Keratinocyte (primary cell): Measurements from ENCODE around the gene SHC3. TPM values are rescaled to one million over a fixed set of nuclear protein-coding genes. Genes with fewer than 3 reads are reported as not detected.

ENCODE experiments used
- DNase-seq: peaks from one replicate; pipeline ENCODE4 v3.0.0-alpha.2; 2011; ENCODE audit warnings: low read depth, missing footprints, low spot score
- FAIRE-seq: peaks from 2 replicates; lab custom pipeline; 2011; peaks lifted over from hg19 to GRCh38; lab: Jason Lieb, UNC
- H2AFZ ChIP-seq: 2 replicates; pipeline ENCODE4 v1.6.0; 2012; ENCODE audit warnings: low read length, control low read depth, inconsistent platforms; ENCODE audit not compliant: control insufficient read depth
- H3K27ac ChIP-seq: 2 replicates; pipeline ENCODE4 v1.5.1; 2011; ENCODE audit warnings: low read length; ENCODE audit not compliant: control insufficient read depth, insufficient read depth
- H3K27me3 ChIP-seq: 3 replicates; pipeline ENCODE4 v1.6.0; 2011; ENCODE audit warnings: low read length; ENCODE audit not compliant: control insufficient read depth, insufficient read depth; ENCODE audit errors: extremely low read depth
- H3K36me3 ChIP-seq, 2 experiments: 2 replicates in 1 of 2; 3 replicates in 1 of 2; pipeline ENCODE4 v1.5.1; 2011; ENCODE audit warnings: low read length in 2 of 2, mild to moderate bottlenecking in 1 of 2; ENCODE audit not compliant: control insufficient read depth in 2 of 2, insufficient read depth in 2 of 2; ENCODE audit errors: extremely low read depth in 1 of 2
- H3K4me1 ChIP-seq: 3 replicates; pipeline ENCODE4 v1.5.1; 2011; ENCODE audit warnings: low read length; ENCODE audit not compliant: control insufficient read depth, insufficient read depth; ENCODE audit errors: extremely low read depth
- H3K4me2 ChIP-seq: 3 replicates; pipeline ENCODE4 v1.6.0; 2011; ENCODE audit warnings: low read depth, low read length; ENCODE audit not compliant: control insufficient read depth, insufficient read depth; ENCODE audit errors: extremely low read depth
- H3K4me3 ChIP-seq, 3 experiments: fragments of 200-600 bp in 1 of 3; sonication (generic) in 1 of 3; 2 replicates in 2 of 3; 3 replicates in 1 of 3; pipeline ENCODE4 v1.5.1; 2011 to 2016; ENCODE audit warnings: low read length in 3 of 3, mild to moderate bottlenecking in 3 of 3, control low read depth in 2 of 3, inconsistent platforms in 1 of 3, low read depth in 1 of 3, mixed read lengths in 1 of 3, mixed run types in 1 of 3, moderate library complexity in 1 of 3; ENCODE audit not compliant: control insufficient read depth in 2 of 3, insufficient read depth in 2 of 3; ENCODE audit errors: extremely low read depth in 1 of 3
- H3K79me2 ChIP-seq: 2 replicates; pipeline ENCODE4 v1.6.0; 2012; ENCODE audit warnings: low read length; ENCODE audit not compliant: control insufficient read depth, insufficient read depth
- H3K9ac ChIP-seq: 3 replicates; pipeline ENCODE4 v1.6.0; 2011; ENCODE audit warnings: low read length; ENCODE audit not compliant: control insufficient read depth, insufficient read depth; ENCODE audit errors: extremely low read depth
- H3K9me1 ChIP-seq: 3 replicates; pipeline ENCODE4 v1.6.0; 2011; ENCODE audit warnings: low read length; ENCODE audit not compliant: control insufficient read depth, insufficient read depth; ENCODE audit errors: extremely low read depth
- H3K9me3 ChIP-seq: 2 replicates; pipeline ENCODE4 v1.5.1; 2012; ENCODE audit warnings: low read depth, low read length; ENCODE audit not compliant: control insufficient read depth
- H4K20me1 ChIP-seq: 3 replicates; pipeline ENCODE4 v1.6.0; 2011; ENCODE audit warnings: low read length; ENCODE audit not compliant: control insufficient read depth, insufficient read depth; ENCODE audit errors: extremely low read depth
- EZH2 ChIP-seq: IDR thresholded peaks from one replicate; pipeline ENCODE4 v1.6.1; 2012; ENCODE audit warnings: inconsistent platforms, mild to moderate bottlenecking, low read length, moderate library complexity
- dilution Hi-C: fragments of 300-500 bp; cut with MboI; formaldehyde crosslinking; loops from one replicate; pipeline ENCODE4 v1.7.0; 2020; ENCODE audit warnings: low sequenced_read_pairs; ENCODE audit not compliant: extremely low pct_ligation_motif_present
- polyA plus RNA-seq, 5 experiments: library from polyadenylated mRNA; depleted of rRNA in 3 of 5; stranded (reverse) in 3 of 5; stranded (forward) in 1 of 5; unstranded in 1 of 5; fragments of >200 nt; gene quantifications; 1 replicate in 1 of 5; 2 replicates in 3 of 5; 3 replicates in 1 of 5; pipeline versions ENCODE4 v1.2.1 to v1.2.3, GENCODE V29; 2011 to 2012; ENCODE audit warnings: missing spikeins in 2 of 5, low read depth in 1 of 5, low replicate concordance in 1 of 5
- TF ChIP-seq, protein P1 (sequence below), 3 experiments: IDR thresholded peaks in 1 of 3; conservative IDR thresholded peaks in 1 of 3; optimal IDR thresholded peaks in 1 of 3; 2 replicates in 2 of 3; 3 replicates in 1 of 3; pipeline versions ENCODE3 to v1.5.1; 2011; ENCODE audit warnings: low read length in 3 of 3, mild to moderate bottlenecking in 3 of 3, moderate library complexity in 2 of 3, control low read depth in 1 of 3, inconsistent platforms in 1 of 3; ENCODE audit not compliant: insufficient read depth in 2 of 3; ENCODE audit errors: extremely low read depth in 1 of 3

The SHC3 gene
- polyA plus RNA-seq, 1 donor (not counting 4 experiments of a cell fraction or from before 2014, with no cell fraction given): 0.03 TPM

DNA sequence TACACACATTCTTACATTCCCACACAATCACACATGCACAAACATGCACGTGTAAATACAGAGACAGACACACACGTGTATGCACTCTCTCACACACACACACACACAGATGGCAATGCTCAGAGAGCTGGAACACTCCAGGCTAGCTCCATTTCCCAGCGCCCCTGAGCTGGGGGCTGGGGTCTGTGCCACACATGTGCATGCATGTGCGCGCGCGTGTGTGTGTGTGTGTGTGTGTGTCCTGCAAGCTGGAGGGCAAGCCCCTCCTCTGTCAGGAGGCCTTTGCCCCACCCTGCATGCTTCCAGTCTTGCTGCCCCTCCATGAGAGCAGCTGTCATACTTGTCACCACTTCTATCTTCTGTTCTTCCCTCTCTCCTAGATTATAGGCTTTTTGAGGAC is 204.0 kb downstream of the SHC3 start:
- FAIRE-seq (no peak), DNase-seq (no peak)
- Histone ChIP-seq H3K4me1 (no peaks in the 10 kb centered on the region), H2AFZ (no peak overlapping the region), H4K20me1 (no peaks in the 10 kb centered on the region), H3K79me2 (no peaks in the 10 kb centered on the region), H3K4me2 (no peak overlapping the region), H3K9ac (no peak overlapping the region), H3K27ac (no peak overlapping the region), H3K9me3 (no peaks in the 10 kb centered on the region), H3K9me1 (no peaks in the 10 kb centered on the region), H3K4me3 (no peak overlapping the region), H3K36me3 (no peaks in the 10 kb centered on the region), H3K27me3 (no peaks in the 10 kb centered on the region)
- dilution Hi-C loops: no loop called here
- TF ChIP-seq EZH2: no peak
- TF ChIP-seq, protein P1, sequence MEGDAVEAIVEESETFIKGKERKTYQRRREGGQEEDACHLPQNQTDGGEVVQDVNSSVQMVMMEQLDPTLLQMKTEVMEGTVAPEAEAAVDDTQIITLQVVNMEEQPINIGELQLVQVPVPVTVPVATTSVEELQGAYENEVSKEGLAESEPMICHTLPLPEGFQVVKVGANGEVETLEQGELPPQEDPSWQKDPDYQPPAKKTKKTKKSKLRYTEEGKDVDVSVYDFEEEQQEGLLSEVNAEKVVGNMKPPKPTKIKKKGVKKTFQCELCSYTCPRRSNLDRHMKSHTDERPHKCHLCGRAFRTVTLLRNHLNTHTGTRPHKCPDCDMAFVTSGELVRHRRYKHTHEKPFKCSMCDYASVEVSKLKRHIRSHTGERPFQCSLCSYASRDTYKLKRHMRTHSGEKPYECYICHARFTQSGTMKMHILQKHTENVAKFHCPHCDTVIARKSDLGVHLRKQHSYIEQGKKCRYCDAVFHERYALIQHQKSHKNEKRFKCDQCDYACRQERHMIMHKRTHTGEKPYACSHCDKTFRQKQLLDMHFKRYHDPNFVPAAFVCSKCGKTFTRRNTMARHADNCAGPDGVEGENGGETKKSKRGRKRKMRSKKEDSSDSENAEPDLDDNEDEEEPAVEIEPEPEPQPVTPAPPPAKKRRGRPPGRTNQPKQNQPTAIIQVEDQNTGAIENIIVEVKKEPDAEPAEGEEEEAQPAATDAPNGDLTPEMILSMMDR (optimal IDR thresholded peaks at IDR 0.05 in 1 of 3, IDR thresholded peaks at IDR 0.05 in 1 of 3, conservative IDR thresholded peaks at IDR 0.05 in 1 of 3; ENCODE audit: extremely low read depth in 1 of 3, insufficient read depth in 2 of 3, low read length in 3 of 3): no peak

DNA sequence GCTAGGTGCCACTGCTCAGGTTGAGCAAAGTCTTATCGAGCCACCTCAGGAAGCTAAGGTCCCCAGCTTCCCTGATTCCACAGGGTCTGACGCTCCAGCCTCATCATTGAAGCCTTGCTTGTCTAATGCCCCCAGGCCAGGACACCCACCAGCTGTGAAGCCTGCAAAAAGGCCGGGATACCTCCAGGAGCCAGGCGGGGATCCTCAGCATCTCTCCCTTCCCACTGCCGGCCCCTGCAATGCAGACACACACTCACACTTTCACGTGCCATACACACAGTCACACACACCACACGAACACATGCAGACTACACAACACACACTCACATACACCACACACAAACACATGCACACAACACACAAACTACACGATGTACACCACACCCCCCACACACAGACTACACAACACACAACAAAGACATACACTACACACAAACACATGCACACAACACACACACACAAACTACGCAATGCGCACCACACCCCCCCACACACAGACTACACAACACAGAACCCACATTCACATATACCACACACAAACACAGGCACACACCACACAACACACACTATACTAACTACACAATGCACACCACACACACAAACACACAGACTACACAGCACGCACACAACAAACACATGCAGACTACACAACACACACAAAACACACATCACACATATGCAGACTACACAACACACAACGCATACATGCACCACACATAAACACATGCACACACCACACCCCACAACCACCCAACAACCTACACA is 205.2 kb downstream of the SHC3 start:
- no peaks in the 10 kb centered on the region for H4K20me1 ChIP-seq
- no peak for FAIRE-seq
- H3K9me3 ChIP-seq: no peaks in the 10 kb centered on the region
- TF ChIP-seq, protein P1 (optimal IDR thresholded peaks at IDR 0.05 in 1 of 3, IDR thresholded peaks at IDR 0.05 in 1 of 3, conservative IDR thresholded peaks at IDR 0.05 in 1 of 3; ENCODE audit: extremely low read depth in 1 of 3, insufficient read depth in 2 of 3, low read length in 3 of 3): no peak
- no peak for TF ChIP-seq EZH2
- no peaks in the 10 kb centered on the region for H3K79me2 ChIP-seq
- no peak overlapping the region for H3K9ac ChIP-seq
- dilution Hi-C loops: no loop called here
- H3K27ac ChIP-seq: no peak overlapping the region
- H3K4me3 ChIP-seq: no peak overlapping the region
- no peak overlapping the region for H3K4me2 ChIP-seq
- no peaks in the 10 kb centered on the region for H3K4me1 ChIP-seq
- no peaks in the 10 kb centered on the region for H3K36me3 ChIP-seq
- no peaks in the 10 kb centered on the region for H3K9me1 ChIP-seq
- H2AFZ ChIP-seq: no peak overlapping the region
- no peaks in the 10 kb centered on the region for H3K27me3 ChIP-seq
- no peak for DNase-seq
